HG02678 (cell line): ENCODE measurements around the gene FYN.

ENCODE experiments used
- ATAC-seq: cut with Tn5 transposase; IDR thresholded peaks from one replicate; pipeline ENCODE4 v1.9.1; 2021; ENCODE audit warnings: mild to moderate bottlenecking, moderate library complexity; ENCODE audit not compliant: unreplicated experiment

Gene FYN

GRCh38 chr6:111772381-111772780 is 100.9 kb downstream of the FYN start:
- no peak for ATAC-seq

DNA sequence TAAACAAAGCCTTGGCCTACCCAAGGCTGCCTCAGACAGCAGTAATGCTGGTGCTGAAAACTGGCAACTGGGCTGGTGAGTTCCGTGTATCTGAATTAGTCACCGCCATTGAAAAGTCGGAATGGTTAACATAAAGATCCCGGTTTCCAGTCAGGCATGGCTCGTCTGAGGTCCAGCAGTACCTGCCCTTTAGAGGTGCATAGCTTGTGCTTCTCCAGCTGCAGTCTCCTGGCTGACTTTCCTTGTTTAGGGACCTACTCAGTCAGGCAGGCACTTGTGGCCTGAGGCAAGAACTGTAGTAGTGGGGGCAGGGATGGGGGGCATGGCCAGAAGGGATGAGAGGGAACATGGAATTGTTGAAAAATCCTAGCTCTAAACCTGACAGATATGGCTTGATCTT is 101.6 kb downstream of the FYN start:
- no peak for ATAC-seq

GRCh38 chr6:111771094-111771432 is 102.2 kb downstream of the FYN start:
- ATAC-seq = no peak

DNA sequence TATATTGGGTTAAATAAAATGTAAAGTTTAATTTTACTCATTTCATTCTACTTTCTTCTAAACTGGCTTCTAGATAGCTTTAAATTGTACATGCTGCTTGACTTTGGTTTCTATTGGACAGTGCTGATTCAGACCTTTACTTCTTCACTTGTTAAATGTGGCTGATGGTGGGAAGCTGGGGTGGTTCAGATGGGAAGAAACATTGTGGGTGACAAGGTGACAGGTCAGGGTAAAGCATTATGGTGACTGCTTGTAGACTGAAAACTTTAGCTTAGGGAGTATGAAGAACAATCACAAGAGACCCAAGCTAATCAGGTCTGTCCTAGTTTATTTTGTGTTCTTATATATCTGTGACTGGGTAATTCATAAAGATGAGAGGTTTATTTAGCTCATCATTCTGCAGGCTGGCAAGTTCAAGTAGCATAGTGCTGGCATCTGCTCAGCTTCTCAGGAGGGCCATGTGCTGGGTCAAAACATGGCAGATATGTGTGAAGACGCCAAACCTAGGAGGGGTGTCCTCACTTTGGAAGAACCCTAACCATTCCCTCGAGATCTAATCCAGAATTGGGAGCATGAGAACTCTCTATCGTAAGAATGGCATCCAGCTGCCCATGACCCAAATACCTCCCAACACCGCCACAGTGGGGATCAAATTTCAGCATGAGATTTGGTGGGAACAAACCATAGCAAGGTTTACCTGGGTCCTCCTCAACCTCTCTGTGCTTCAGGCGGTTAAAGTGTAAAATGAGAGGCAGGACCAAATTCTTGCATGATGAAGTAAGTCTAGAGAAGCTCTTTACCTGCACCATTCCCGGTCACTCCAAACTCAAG is 102.8 kb downstream of the FYN start:
- no peak for ATAC-seq

DNA sequence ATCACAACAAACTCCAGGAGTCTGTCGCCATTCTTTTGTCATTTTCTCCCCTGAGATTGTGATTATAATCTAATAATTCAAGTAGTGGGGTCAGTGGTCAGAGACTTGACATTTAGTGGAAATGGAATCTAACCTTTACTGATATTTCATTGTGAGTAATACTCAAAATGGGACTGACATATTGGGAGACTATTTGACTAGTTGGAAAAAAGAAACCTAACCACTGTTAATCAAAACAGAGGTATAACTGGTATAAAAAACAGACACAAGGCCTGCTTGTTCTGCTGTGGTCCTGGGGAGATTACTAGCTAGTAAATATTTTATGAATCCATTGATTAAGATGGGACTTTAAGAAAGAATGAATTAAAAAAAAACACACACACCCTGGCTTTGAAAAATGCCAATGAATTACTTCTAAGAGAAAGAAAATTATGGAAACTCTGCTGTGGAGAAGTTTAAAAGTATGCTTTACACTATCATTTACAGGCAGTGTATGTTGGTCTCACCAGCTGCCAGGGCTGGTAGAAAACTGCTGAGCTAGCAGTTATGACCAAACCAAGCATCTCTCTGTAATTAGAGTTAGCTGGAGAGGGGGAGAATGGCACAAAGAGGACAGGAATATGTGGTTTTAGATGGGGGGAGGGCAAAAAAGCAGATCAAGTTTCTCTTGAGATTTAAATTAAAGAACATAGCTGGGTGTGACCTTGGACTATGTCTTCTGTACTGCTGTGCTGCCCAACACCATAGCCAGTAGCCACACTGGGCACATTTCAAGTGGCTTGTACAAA is 103.7 kb downstream of the FYN start:
- ATAC-seq = no peak

DNA sequence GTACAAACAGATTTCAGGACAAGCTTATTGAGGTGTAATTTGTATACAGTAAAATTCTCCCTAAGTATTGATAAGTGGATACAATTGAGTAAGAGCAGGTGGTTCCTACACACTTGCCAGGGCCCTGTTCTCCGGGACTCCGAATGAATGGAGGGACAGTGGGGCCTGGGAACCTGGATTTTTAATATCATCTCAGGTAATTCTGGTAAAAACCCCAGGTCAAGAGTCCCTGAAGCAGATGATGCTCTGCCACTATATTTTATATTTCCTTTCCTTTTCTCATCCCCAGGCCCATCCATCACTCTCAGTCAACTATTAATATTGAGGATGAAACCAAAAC is 104.9 kb downstream of the FYN start:
- no peak for ATAC-seq

GRCh38 chr6:111767752-111768430 is 105.4 kb downstream of the FYN start:
- ATAC-seq = no peak

DNA sequence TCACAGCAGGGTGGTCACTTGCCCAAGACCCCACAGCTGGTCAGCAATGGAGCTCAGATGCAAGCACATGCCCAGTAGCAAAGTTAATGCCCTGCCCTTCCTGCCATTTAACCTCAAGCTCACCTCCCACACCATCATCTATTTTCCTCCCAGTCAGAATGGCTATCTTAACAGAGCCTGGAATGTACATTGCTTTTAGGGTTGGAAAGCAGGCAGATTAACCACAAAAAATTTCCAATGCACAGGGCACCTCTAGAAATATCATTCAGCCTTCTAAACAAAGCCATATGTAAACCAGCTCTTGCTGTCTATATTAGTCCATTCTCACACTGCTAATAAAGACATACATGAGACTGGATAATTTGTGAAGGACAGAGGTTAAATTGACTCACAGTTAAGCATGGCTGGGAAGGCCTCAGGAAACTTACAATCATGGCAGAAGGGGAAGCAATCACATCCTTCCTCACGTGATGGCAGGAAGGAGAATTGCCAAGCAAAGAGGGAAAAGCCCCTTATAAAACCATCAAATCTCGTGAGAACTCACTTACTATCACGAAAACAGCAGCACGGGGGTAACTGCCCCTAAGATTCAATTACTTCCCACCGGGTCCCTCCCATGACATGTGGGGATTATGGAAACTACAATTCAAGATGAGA is 106.9 kb downstream of the FYN start:
- no peak for ATAC-seq

DNA sequence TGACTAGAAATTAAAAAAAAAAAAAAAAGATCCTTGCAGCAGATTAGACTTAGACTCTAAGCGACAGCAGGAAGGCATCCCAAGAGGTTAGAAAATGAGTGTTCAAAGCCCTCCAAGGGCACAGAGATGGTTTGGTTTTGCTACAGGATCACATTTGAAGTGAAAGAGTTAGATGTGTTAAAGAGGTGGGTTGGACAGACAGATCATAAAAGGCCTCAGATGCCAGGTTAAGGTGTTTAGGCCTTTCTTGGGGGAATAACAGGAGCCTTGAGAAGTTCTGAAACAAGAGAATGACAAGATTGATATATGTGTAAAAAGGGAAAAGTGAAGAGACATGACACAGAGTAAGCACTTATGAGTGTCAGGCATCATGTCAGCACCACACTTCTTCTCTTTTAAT is 107.5 kb downstream of the FYN start:
- no peak for ATAC-seq

DNA sequence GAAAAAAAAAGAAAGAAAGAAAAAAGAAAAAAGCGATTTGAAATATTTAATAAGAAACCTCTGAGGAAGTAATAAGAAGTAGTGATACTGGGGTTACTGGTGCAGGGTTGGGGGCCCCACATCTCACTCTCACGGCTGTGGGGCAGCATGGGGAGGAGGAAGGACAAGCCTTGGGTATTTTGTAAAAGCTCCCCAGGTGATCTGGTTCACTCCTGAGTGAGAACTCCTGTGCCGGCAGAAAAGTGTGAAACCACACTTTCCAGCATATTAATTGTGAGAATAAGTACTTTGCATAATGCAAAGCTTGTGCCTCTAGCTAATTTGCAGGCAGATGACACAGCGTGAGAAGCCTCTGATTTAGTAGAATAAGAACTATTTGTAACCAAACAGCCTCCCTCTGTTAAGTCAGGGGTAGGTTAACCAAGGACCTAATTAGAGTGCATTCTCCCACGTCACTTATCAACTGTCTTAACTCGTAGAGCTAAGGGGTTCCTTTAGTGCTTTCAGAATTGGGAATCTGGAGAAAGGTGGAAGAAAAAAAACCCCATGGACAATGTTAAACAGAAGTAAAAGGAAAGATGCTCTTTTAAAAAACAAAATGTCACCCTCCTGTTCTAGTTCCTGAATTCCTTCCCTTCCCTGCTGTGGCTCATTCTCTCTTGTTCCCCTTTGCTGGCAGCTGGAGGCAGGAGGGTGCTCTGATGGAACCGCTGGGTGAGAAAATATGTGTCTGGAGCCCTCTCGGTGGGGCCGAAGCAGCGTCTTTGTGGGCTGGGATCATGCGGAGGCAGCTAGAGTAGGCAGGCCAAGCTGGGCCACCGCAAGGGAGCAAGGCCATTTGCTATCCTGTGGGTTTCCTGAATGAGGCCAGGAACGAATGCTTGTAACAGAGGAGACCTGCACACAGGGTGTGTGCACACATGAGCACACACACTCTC is 108.7 kb downstream of the FYN start:
- peak; percentile 76 for ATAC-seq

GRCh38 chr6:111763381-111763780 is 109.9 kb downstream of the FYN start:
- no peak for ATAC-seq

DNA sequence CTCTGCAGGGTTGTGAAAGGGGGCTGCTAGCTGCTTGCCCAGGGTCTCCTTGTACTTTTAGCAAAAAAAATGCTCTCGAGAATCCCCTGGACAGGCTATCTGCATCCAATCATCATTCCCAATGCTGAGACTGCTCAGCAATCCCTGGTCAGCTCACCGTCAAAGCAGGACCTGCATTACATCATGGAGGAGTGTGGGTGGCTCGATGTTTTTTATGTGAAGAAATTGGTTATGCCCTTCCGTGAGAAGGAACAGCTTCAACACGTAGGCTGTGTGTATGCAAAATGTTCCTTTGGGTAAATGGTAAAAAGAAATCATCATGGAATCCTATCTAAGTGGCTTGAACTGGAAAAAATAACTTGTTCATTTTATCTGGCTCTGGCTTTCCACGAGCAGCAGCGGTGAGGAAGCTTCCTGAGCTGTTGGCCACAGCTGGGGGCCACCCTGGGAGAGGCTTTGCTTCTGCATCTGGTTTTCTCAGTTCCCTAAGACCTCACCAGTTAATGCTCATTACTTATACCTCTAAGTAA is 111.4 kb downstream of the FYN start:
- ATAC-seq = peak; percentile 58

DNA sequence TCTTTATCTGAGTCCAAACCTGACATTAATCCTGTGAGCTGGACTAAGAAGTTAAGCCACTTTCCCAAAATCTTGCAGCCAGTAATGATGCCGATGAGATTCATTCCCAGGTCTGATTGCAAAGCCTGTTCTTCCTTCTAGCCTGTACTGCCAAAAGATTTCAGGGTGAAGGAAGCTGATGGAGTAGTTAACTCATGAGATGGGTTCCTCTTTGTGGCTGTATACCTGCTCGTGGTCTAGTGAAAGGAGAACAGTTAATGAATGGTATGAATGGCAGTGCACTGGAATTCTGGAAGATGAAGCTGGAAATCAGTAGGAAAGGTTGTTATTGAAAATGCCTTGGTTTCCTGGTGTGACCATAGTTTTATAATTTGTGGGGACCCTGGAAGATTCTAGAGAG is 112.0 kb downstream of the FYN start:
- no peak for ATAC-seq

DNA sequence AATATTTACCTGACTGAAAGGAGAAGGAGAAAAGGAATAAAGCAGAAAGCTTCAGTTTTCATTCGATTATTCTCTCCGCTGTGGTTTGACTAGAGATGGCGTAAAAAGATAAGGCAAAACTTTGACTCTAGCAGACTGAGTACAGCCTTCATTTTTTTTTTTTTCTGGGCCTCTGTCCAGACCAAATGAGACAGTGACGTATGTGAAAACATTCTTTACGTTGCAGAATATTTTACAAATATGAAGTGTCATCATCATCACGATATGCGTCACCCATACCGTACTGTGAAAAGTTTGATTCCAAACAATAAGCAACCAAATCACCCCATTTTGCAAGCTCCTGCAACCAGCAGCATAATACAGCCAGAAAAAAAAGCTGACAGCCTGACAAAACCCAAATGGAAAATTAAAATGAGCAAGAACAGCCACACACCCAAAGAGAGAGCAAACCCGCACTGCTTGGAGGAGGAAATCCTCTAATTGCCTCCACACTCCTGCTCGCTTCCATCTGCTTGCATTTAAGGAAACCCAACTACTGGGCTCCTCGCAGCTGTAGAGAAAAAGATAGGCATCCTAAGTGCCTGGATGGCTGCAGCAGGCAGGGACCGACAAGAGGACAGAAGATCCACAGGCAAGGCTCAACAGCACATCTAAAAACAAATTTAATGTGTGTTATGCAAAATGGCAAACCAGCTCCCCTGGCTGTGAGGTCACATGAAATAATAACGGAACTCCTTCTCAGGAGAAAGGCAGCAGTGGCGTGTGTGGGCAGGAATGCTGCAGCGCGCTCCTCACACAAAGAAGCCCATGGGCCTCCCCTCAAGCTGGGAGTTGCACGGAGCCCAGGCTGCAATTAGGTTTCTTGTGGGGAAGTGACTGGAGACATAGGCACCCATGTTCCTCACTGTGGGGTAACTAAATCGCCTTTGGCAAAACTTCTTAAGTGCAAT is 113.1 kb downstream of the FYN start:
- ATAC-seq = no peak

- ATAC-seq = no peak
These were observed 113.9 kb downstream of the FYN start for GRCh38 chr6:111759331-111759835.

DNA sequence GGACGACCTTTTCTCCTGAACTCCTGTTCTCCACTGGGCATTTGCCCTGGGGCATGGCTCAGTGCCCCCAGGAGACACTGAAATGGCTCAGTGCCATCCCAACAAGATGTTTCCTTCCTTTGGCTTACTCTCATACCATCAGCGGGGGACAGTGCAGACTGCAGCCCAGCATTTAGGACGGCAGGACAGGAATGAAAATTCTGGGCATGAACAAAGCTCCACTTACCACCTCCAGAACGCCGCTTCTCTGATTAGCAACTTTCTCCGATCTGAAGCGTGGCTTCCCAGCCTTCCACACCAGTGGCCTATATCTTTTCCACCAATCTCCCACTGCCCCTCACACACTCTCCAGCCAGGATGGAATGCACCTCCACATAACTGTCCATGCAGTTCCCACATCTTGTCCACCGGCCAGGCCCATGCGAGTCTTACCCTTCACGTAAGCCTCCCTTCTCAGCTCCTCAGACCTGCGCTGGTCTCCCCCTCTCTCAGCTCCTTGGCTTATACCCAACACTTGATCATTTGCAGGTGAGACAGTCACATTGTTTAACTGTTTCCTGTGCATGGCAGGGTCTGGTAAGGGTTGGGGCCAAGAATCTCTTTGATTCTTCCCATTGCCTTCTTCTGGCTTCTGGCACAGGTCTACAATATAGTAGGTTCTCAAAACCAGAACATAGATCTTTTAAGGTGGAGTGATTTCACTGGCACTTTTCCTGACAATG is 114.5 kb downstream of the FYN start:
- ATAC-seq = no peak

- ATAC-seq = no peak
These were observed 115.9 kb downstream of the FYN start for GRCh38 chr6:111757342-111757741.

DNA sequence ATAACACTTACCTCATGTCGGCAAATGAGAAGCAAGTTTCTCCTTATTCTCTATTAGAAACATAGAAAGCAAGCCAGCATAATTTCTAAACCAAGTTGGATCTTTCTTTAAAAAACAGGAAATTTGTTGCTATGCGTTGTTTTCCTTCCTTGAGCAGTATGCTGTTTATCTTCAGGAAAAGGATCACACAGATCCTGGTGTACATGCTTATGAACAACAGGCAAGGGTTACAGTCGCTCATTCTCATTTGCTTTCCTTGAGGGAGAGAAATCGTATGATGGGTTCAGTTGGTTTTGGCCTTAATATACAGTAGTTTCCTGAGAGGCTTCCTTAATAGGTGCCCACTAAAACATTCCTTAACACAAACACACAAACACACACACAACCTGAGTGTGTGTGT is 118.8 kb downstream of the FYN start:
- ATAC-seq = no peak
